Measurements from ENCODE around the gene TNFRSF12A.

TNFRSF12A gene

DNA sequence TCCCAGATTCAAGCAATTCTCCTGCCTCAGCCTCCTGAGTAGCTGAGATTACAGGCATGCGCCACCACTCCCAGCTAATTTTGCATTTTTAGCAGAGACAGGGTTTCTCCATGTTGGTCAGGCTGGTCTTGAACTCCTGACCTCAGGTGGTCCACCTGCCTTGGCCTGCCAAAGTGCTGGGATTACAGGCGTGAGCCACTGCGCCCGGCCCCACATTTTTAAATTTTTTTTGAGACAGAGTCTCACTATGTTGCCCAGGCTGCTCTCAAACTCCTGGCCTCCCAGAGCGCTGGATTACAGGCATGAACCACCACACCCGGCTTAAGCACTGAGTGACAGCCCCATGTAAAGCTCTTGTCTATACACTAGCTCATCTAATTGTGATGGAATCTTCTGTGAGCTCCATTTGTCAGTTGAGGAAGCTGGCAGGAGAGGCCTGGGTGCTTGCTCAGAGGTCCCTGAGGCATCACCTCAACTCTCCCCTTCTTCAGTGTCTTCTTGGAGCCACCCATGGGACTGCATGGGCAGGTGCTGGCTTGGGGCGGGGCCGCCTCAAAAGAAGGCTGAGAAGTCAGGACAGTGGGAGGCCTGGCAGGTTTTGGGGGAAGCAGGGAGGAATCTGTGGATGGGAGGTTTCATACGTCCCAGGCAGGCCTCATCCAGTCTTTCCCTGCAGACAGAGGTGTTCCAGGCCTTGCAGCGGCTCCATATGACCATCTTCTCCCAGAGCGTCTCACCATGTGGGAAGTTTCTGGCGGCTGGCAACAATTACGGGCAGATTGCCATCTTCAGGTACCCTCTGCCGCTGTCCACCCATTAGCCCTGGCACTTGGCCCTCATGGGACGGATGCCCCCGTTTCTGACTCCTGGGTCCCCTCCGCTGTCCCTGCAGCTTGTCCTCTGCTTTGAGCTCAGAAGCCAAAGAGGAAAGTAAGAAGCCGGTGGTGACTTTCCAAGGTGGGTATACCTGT, 5.1 kb downstream of the TNFRSF12A start:
- TF ChIP-seq POLR2AphosphoS5 (IDR thresholded peaks at IDR 0.05; ENCODE audit: borderline replicate concordance, low read depth, low read length) = no peak
- no peak for TF ChIP-seq EZH2 (IDR thresholded peaks at IDR 0.05)
- no peak for TF ChIP-seq FOXP2 (optimal IDR thresholded peaks at IDR 0.05; ENCODE audit: control extremely low read depth, extremely low read length, insufficient read depth)
- H3K9ac ChIP-seq (ENCODE audit: insufficient read length) = no peak overlapping the region
- H3K27ac ChIP-seq = no peak overlapping the region

GRCh38 chr16:3026003-3026378, 5.8 kb downstream of the TNFRSF12A start:
- no peak overlapping the region for H3K4me3 ChIP-seq
- H3K9ac ChIP-seq (ENCODE audit: insufficient read length) = no peak overlapping the region
- TF ChIP-seq POLR2AphosphoS5 (IDR thresholded peaks at IDR 0.05; ENCODE audit: borderline replicate concordance, low read depth, low read length) (no peak), FOXP2 (optimal IDR thresholded peaks at IDR 0.05; ENCODE audit: control extremely low read depth, extremely low read length, insufficient read depth) (no peak), EZH2 (IDR thresholded peaks at IDR 0.05) (no peak)
- no peaks in the 10 kb centered on the region for H3K9me3 ChIP-seq (ENCODE audit: low read depth, low read length)
- H3K27ac ChIP-seq = no peak overlapping the region
- peaks cover 15% of the 10 kb centered on the region; the same call in 1 of the 2 replicates for H3K36me3 ChIP-seq (ENCODE audit: insufficient read depth, low read length)
- no peak for DNase-seq (ENCODE audit: low read depth, low spot score)

More for the DNA sequence above, 5.1 kb downstream of the TNFRSF12A start:
- Histone ChIP-seq H3K36me3 (ENCODE audit: insufficient read depth, low read length) (peaks cover 15% of the 10 kb centered on the region; the same call in 1 of the 2 replicates), H3K9me3 (ENCODE audit: low read depth, low read length) (no peaks in the 10 kb centered on the region), H3K4me3 (no peak overlapping the region)
- DNase-seq (ENCODE audit: low read depth, low spot score) = no peak

GRCh38 chr16:3026609-3027488, 6.7 kb downstream of the TNFRSF12A start:
- Histone ChIP-seq H3K36me3 (ENCODE audit: insufficient read depth, low read length) (peaks cover 15% of the 10 kb centered on the region; the same call in 1 of the 2 replicates), H3K4me3 (no peak overlapping the region), H3K9ac (ENCODE audit: insufficient read length) (no peak overlapping the region), H3K27ac (no peak overlapping the region), H3K9me3 (ENCODE audit: low read depth, low read length) (no peaks in the 10 kb centered on the region)
- no peak for DNase-seq (ENCODE audit: low read depth, low spot score)
- TF ChIP-seq FOXP2 (optimal IDR thresholded peaks at IDR 0.05; ENCODE audit: control extremely low read depth, extremely low read length, insufficient read depth) (no peak), POLR2AphosphoS5 (IDR thresholded peaks at IDR 0.05; ENCODE audit: borderline replicate concordance, low read depth, low read length) (no peak), EZH2 (IDR thresholded peaks at IDR 0.05) (no peak)

GRCh38 chr16:3027489-3027795, 7.3 kb downstream of the TNFRSF12A start:
- Histone ChIP-seq H3K9me3 (ENCODE audit: low read depth, low read length) (no peaks in the 10 kb centered on the region), H3K4me3 (no peak overlapping the region), H3K9ac (ENCODE audit: insufficient read length) (no peak overlapping the region), H3K36me3 (ENCODE audit: insufficient read depth, low read length) (peaks cover 15% of the 10 kb centered on the region; the same call in 1 of the 2 replicates), H3K27ac (no peak overlapping the region)
- DNase-seq (ENCODE audit: low read depth, low spot score) = no peak
- no peak for TF ChIP-seq EZH2 (IDR thresholded peaks at IDR 0.05)
- TF ChIP-seq FOXP2 (optimal IDR thresholded peaks at IDR 0.05; ENCODE audit: control extremely low read depth, extremely low read length, insufficient read depth) = no peak
- no peak for TF ChIP-seq POLR2AphosphoS5 (IDR thresholded peaks at IDR 0.05; ENCODE audit: borderline replicate concordance, low read depth, low read length)

GRCh38 chr16:3027983-3028715, 8.0 kb downstream of the TNFRSF12A start:
- TF ChIP-seq FOXP2 (optimal IDR thresholded peaks at IDR 0.05; ENCODE audit: control extremely low read depth, extremely low read length, insufficient read depth) = no peak
- no peak for TF ChIP-seq EZH2 (IDR thresholded peaks at IDR 0.05)
- peak; percentile 51; the same call in 1 of the 2 replicates for TF ChIP-seq POLR2AphosphoS5 (IDR thresholded peaks at IDR 0.05; ENCODE audit: borderline replicate concordance, low read depth, low read length)

DNA sequence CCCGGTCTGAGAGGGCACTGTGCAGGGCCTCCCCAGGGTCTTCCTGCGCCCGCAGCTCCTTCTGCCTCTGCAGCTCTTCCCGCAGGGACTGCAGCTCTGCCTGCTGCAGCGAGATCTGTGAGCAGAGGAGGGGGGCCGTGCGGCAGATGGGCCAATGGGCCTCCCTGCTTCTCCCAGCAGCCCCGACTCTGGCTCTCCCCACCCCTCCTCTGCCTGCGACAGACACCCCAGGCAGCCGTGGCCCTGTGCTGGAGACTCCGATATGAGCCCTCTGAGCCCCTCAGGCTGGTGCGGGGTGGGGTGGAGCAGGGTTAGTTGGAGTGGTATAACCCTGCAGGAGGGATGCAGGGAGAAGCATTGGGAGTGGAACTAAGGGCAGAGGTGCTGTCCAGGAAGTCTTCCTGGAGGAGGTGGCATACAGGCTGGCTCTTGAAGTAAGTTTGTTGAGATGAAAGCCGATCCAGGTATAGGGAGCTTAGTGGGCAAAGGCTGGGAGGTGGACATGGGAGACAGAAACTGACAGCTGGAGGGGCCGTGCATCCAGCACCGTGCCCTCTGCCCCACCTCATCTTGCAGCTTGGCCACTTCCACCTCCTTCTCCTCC, 8.7 kb downstream of the TNFRSF12A start:
- TF ChIP-seq FOXP2 (optimal IDR thresholded peaks at IDR 0.05; ENCODE audit: control extremely low read depth, extremely low read length, insufficient read depth) (no peak), EZH2 (IDR thresholded peaks at IDR 0.05) (no peak), POLR2AphosphoS5 (IDR thresholded peaks at IDR 0.05; ENCODE audit: borderline replicate concordance, low read depth, low read length) (no peak)
- H3K4me3 ChIP-seq = peak overlapping the region; percentile 72
- H3K9me3 ChIP-seq (ENCODE audit: low read depth, low read length) = no peaks in the 10 kb centered on the region
- no peak overlapping the region for H3K27ac ChIP-seq
- DNase-seq (ENCODE audit: low read depth, low spot score) = no peak
- no peak overlapping the region for H3K9ac ChIP-seq (ENCODE audit: insufficient read length)
- H3K36me3 ChIP-seq (ENCODE audit: insufficient read depth, low read length) = peaks cover 15% of the 10 kb centered on the region; the same call in 1 of the 2 replicates

More at GRCh38 chr16:3027983-3028715, 8.0 kb downstream of the TNFRSF12A start:
- Histone ChIP-seq H3K9ac (ENCODE audit: insufficient read length) (no peak overlapping the region), H3K27ac (no peak overlapping the region), H3K4me3 (peak overlapping the region; percentile 43), H3K36me3 (ENCODE audit: insufficient read depth, low read length) (peaks cover 15% of the 10 kb centered on the region; the same call in 1 of the 2 replicates), H3K9me3 (ENCODE audit: low read depth, low read length) (no peaks in the 10 kb centered on the region)
- no peak for DNase-seq (ENCODE audit: low read depth, low spot score)

- TF ChIP-seq POLR2AphosphoS5 (IDR thresholded peaks at IDR 0.05; ENCODE audit: borderline replicate concordance, low read depth, low read length) (no peak), EZH2 (IDR thresholded peaks at IDR 0.05) (peak; percentile 14), FOXP2 (optimal IDR thresholded peaks at IDR 0.05; ENCODE audit: control extremely low read depth, extremely low read length, insufficient read depth) (no peak)
- peak overlapping the region; percentile 72 for H3K4me3 ChIP-seq
- H3K9ac ChIP-seq (ENCODE audit: insufficient read length) = no peak overlapping the region
- peaks cover 15% of the 10 kb centered on the region; the same call in 1 of the 2 replicates for H3K36me3 ChIP-seq (ENCODE audit: insufficient read depth, low read length)
- no peak for DNase-seq (ENCODE audit: low read depth, low spot score)
- no peaks in the 10 kb centered on the region for H3K9me3 ChIP-seq (ENCODE audit: low read depth, low read length)
- H3K27ac ChIP-seq = no peak overlapping the region
Observed at GRCh38 chr16:3029491-3030221, 9.5 kb downstream of the TNFRSF12A start.

All from SK-N-MC (cell line).